ENCODE results near the gene HIPK4.
A peak's percentile ranks its signal among the peaks of the same experiment; 100 is the strongest.
"Not testable (repeated sequence)": the region's sequence is repeated elsewhere in the genome, so short reads cannot be mapped to it uniquely, and the experiment has no call there.

Gene HIPK4

GRCh38 chr19:40390084-40390742, at the start of gene HIPK4:
Gene HIPK4, minus strand, starts transcription at chr19:40390181. Its CDS starts 279 bp downstream, at chr19:40389902.
- no peak for TF ChIP-seq CTCF (conservative IDR thresholded peaks at IDR 0.05; ENCODE audit: low read depth)
- CTCF ChIA-PET = no interaction called here
- POLR2A ChIA-PET (ENCODE audit: low non-redundant PET) = no interaction called here
- DNase-seq (ENCODE audit: low spot score) = no peak
- no peak within 1 kb of the TSS for H3K27ac ChIP-seq

GRCh38 chr19:40438284-40438683, 48.3 kb upstream of the HIPK4 start:
- POLR2A ChIA-PET (ENCODE audit: low non-redundant PET) = interaction anchor here (0.7 kb wide), 1 partner anchor 30 kb away, joined by 6 read pairs; no protein-coding TSS in a partner anchor
- DNase-seq (ENCODE audit: low spot score) = no peak
- no peak for TF ChIP-seq CTCF (conservative IDR thresholded peaks at IDR 0.05; ENCODE audit: low read depth)
- peak overlapping the region; percentile 44 for H3K27ac ChIP-seq
- CTCF ChIA-PET = interaction anchor here (0.7 to 1.2 kb wide), 2 partner anchors 64 to 280 kb away, joined by 3 to 4 read pairs; no protein-coding TSS in a partner anchor

- ChIA-PET POLR2A (ENCODE audit: low non-redundant PET) (interaction anchor here (0.6 to 1.2 kb wide), 2 partner anchors 8 to 11 kb away, joined by 3 to 4 read pairs; no protein-coding TSS in a partner anchor), CTCF (interaction anchor here (0.7 to 1.0 kb wide), 2 partner anchors 9 to 367 kb away, joined by 4 read pairs; no protein-coding TSS in a partner anchor)
- DNase-seq (ENCODE audit: low spot score) = peak; percentile 80
- H3K27ac ChIP-seq = peak overlapping the region; percentile 96
- no peak for TF ChIP-seq CTCF (conservative IDR thresholded peaks at IDR 0.05; ENCODE audit: low read depth)
Measured at GRCh38 chr19:40433391-40434216, 43.6 kb upstream of the HIPK4 start.

GRCh38 chr19:40432760-40433159, 42.8 kb upstream of the HIPK4 start:
- ChIA-PET CTCF (interaction anchor here (0.7 kb wide), 1 partner anchor 368 kb away, joined by 4 read pairs; no protein-coding TSS in a partner anchor), POLR2A (ENCODE audit: low non-redundant PET) (interaction anchor here (0.6 to 1.2 kb wide), 2 partner anchors 9 to 10 kb away, joined by 3 to 4 read pairs; no protein-coding TSS in a partner anchor)
- DNase-seq (ENCODE audit: low spot score) = not testable (repeated sequence)
- H3K27ac ChIP-seq = peak overlapping the region; percentile 96

- DNase-seq (ENCODE audit: low spot score) = no peak
- no peak for TF ChIP-seq CTCF (conservative IDR thresholded peaks at IDR 0.05; ENCODE audit: low read depth)
- POLR2A ChIA-PET (ENCODE audit: low non-redundant PET) = interaction anchor here (0.9 kb wide), 1 partner anchor 11 kb away, joined by 7 read pairs; no protein-coding TSS in a partner anchor
- CTCF ChIA-PET = no interaction called here
- peak overlapping the region; percentile 96 for H3K27ac ChIP-seq
Measured at GRCh38 chr19:40431698-40432097, 41.7 kb upstream of the HIPK4 start.

- DNase-seq (ENCODE audit: low spot score); CTCF ChIA-PET; H3K27ac ChIP-seq: not testable (repeated sequence)
- POLR2A ChIA-PET (ENCODE audit: low non-redundant PET) = interaction anchor here (0.6 kb wide), 1 partner anchor 27 kb away, joined by 7 read pairs; no protein-coding TSS in a partner anchor
Measured at GRCh38 chr19:40430242-40430641, 40.3 kb upstream of the HIPK4 start.

- POLR2A ChIA-PET (ENCODE audit: low non-redundant PET) = interaction anchor here (0.6 kb wide), 1 partner anchor 21 kb away, joined by 3 read pairs; no protein-coding TSS in a partner anchor
- 0 out of 2 replicates have a peak overlapping the region, but pooled peaks have one; percentile 99 for H3K27ac ChIP-seq
- CTCF ChIA-PET; DNase-seq (ENCODE audit: low spot score): not testable (repeated sequence)
Measured at GRCh38 chr19:40428197-40428596, 38.2 kb upstream of the HIPK4 start.
